ENCODE results near the gene MMP13. TPM values are rescaled to one million over a fixed set of nuclear protein-coding genes. Genes with fewer than 3 reads are reported as not detected.
"Not testable (repeated sequence)": the region's sequence is repeated elsewhere in the genome, so short reads cannot be mapped to it uniquely, and the experiment has no call there.

The MMP13 gene
- total RNA-seq, 3 donors from 2014 or later (not counting 1 experiment from before 2014, with no cell fraction given), result not detected

GRCh38 chr11:102914238-102915043 lies 41.1 kb downstream of the MMP13 start:
- intact Hi-C loops (cut with micrococcal nuclease), result no loop called here
- Histone ChIP-seq H3K4me1 (ENCODE audit: control insufficient read depth, insufficient read depth, low read length) (no peaks in the 10 kb centered on the region), H3K36me3 (ENCODE audit: control insufficient read depth, insufficient read depth, low read length) (no peaks in the 10 kb centered on the region), H3K27ac (ENCODE audit: low read length) (no peak overlapping the region), H3K27me3 (ENCODE audit: control insufficient read depth, insufficient read depth, low read length) (no peaks in the 10 kb centered on the region), H3K9me3 (ENCODE audit: control insufficient read depth, insufficient read depth, low read length) (no peaks in the 10 kb centered on the region), H3K4me3 (ENCODE audit: low read length) (no peak overlapping the region)
- Mint-ChIP-seq H3K27ac (no peak overlapping the region), H3K27me3 (ENCODE audit: low read depth in 2 of 2) (peaks cover 2 to 16% of the 10 kb centered on the region in 2 donors), H3K9me3 (peaks cover 0 to under 1% of the 10 kb centered on the region in 2 donors), H3K4me3 (no peak overlapping the region), H3K4me1 (no peaks in the 10 kb centered on the region), H3K36me3 (no peaks in the 10 kb centered on the region)
- 47% methylated on average over 3 of the region's 3 CpGs for WGBS (ENCODE audit: insufficient coverage)
- TF ChIP-seq CTCF (IDR thresholded peaks at IDR 0.05), result no peak
- no peak for DNase-seq
- ATAC-seq, result no peak

GRCh38 chr11:102912482-102912830 lies 43.1 kb downstream of the MMP13 start:
- no peaks in the 10 kb centered on the region for H3K27me3 ChIP-seq (ENCODE audit: control insufficient read depth, insufficient read depth, low read length)
- DNase-seq (no peak), ATAC-seq (no peak)
- no peak overlapping the region for H3K27ac Mint-ChIP-seq
- peaks cover 4 to 16% of the 10 kb centered on the region in 2 donors for H3K27me3 Mint-ChIP-seq (ENCODE audit: low read depth in 2 of 2)
- H3K36me3 ChIP-seq (ENCODE audit: control insufficient read depth, insufficient read depth, low read length), result no peaks in the 10 kb centered on the region
- no peak overlapping the region for H3K4me3 Mint-ChIP-seq
- intact Hi-C loops (cut with micrococcal nuclease), result no loop called here
- no peak for TF ChIP-seq CTCF (IDR thresholded peaks at IDR 0.05)
- no peak overlapping the region for H3K4me3 ChIP-seq (ENCODE audit: low read length)
- peaks cover 0 to 4% of the 10 kb centered on the region in 2 donors for H3K9me3 Mint-ChIP-seq
- no peaks in the 10 kb centered on the region for H3K4me1 ChIP-seq (ENCODE audit: control insufficient read depth, insufficient read depth, low read length)
- no peaks in the 10 kb centered on the region for H3K4me1 Mint-ChIP-seq
- H3K36me3 Mint-ChIP-seq, result no peaks in the 10 kb centered on the region
- 91% methylated on average over 2 of the region's 2 CpGs for WGBS (ENCODE audit: insufficient coverage)
- H3K27ac ChIP-seq (ENCODE audit: low read length), result no peak overlapping the region
- no peaks in the 10 kb centered on the region for H3K9me3 ChIP-seq (ENCODE audit: control insufficient read depth, insufficient read depth, low read length)

- peaks cover 0 to 4% of the 10 kb centered on the region in 2 donors for H3K9me3 Mint-ChIP-seq
- TF ChIP-seq CTCF (IDR thresholded peaks at IDR 0.05), result no peak
- intact Hi-C loops (cut with micrococcal nuclease), result no loop called here
- H3K27ac Mint-ChIP-seq, result no peak overlapping the region
- H3K36me3 Mint-ChIP-seq, result no peaks in the 10 kb centered on the region
- DNase-seq, result no peak
- no peaks in the 10 kb centered on the region for H3K4me1 ChIP-seq (ENCODE audit: control insufficient read depth, insufficient read depth, low read length)
- no peaks in the 10 kb centered on the region for H3K36me3 ChIP-seq (ENCODE audit: control insufficient read depth, insufficient read depth, low read length)
- no peak overlapping the region for H3K4me3 ChIP-seq (ENCODE audit: low read length)
- H3K27me3 Mint-ChIP-seq (ENCODE audit: low read depth in 2 of 2), result peaks cover 4 to 16% of the 10 kb centered on the region in 2 donors
- no peaks in the 10 kb centered on the region for H3K27me3 ChIP-seq (ENCODE audit: control insufficient read depth, insufficient read depth, low read length)
- no peaks in the 10 kb centered on the region for H3K4me1 Mint-ChIP-seq
- H3K9me3 ChIP-seq (ENCODE audit: control insufficient read depth, insufficient read depth, low read length), result no peaks in the 10 kb centered on the region
- H3K27ac ChIP-seq (ENCODE audit: low read length), result no peak overlapping the region
- no peak overlapping the region for H3K4me3 Mint-ChIP-seq
- no peak for ATAC-seq
- 93% methylated on average over 10 of the region's 13 CpGs for WGBS (ENCODE audit: insufficient coverage)
Observed at GRCh38 chr11:102911758-102912481, 43.6 kb downstream of the MMP13 start.

- H3K9me3 Mint-ChIP-seq; H3K27ac ChIP-seq (ENCODE audit: low read length); H3K36me3 ChIP-seq (ENCODE audit: control insufficient read depth, insufficient read depth, low read length); H3K27me3 ChIP-seq (ENCODE audit: control insufficient read depth, insufficient read depth, low read length); H3K27ac Mint-ChIP-seq; H3K4me3 ChIP-seq (ENCODE audit: low read length); intact Hi-C loops (cut with micrococcal nuclease); H3K4me1 ChIP-seq (ENCODE audit: control insufficient read depth, insufficient read depth, low read length); ATAC-seq; H3K36me3 Mint-ChIP-seq; H3K4me1 Mint-ChIP-seq; H3K27me3 Mint-ChIP-seq (ENCODE audit: low read depth in 2 of 2); DNase-seq; H3K9me3 ChIP-seq (ENCODE audit: control insufficient read depth, insufficient read depth, low read length); H3K4me3 Mint-ChIP-seq: not testable (repeated sequence)
- 89% methylated on average over 5 of the region's 5 CpGs for WGBS (ENCODE audit: insufficient coverage)
Observed at GRCh38 chr11:102905848-102906247, 49.7 kb downstream of the MMP13 start.

GRCh38 chr11:102903895-102904294 lies 51.6 kb downstream of the MMP13 start:
- not testable (repeated sequence) for ATAC-seq

More at GRCh38 chr11:102903895-102904294, 51.6 kb downstream of the MMP13 start:
- 85% methylated on average over 5 of the region's 5 CpGs for WGBS (ENCODE audit: insufficient coverage)
- H3K4me1 Mint-ChIP-seq; H3K27ac ChIP-seq (ENCODE audit: low read length); H3K4me3 Mint-ChIP-seq; H3K36me3 ChIP-seq (ENCODE audit: control insufficient read depth, insufficient read depth, low read length); H3K4me3 ChIP-seq (ENCODE audit: low read length); DNase-seq; H3K9me3 ChIP-seq (ENCODE audit: control insufficient read depth, insufficient read depth, low read length); H3K9me3 Mint-ChIP-seq; H3K27me3 Mint-ChIP-seq (ENCODE audit: low read depth in 2 of 2); H3K27ac Mint-ChIP-seq; H3K27me3 ChIP-seq (ENCODE audit: control insufficient read depth, insufficient read depth, low read length); H3K36me3 Mint-ChIP-seq; intact Hi-C loops (cut with micrococcal nuclease); H3K4me1 ChIP-seq (ENCODE audit: control insufficient read depth, insufficient read depth, low read length): not testable (repeated sequence)

Data from natural killer cell (primary cell).